K562 (cell line): ENCODE results near the gene DOCK3. TPM values are rescaled to one million over a fixed set of nuclear protein-coding genes. Genes with fewer than 3 reads are reported as not detected.

ENCODE experiments used
- ATAC-seq: fragments of 200-7000 bp; cut with Tn5 transposase; 3 replicates; pipeline ENCODE4 v1.9.1; 2020; ENCODE audit warnings: moderate library complexity
- BruUV-seq: library from RNA; stranded (reverse); fragments of 400-500 nt; replicated peaks from 2 replicates; lab custom pipeline; 2021; lab: Mats Ljungman, UMichigan
- CTCF ChIA-PET: fragments of 300-600 bp; formaldehyde crosslinking; extraction: SDS; loops from one replicate; lab custom pipeline; 2021; ENCODE audit warnings: low intra/inter-chr PET ratio; lab: Yijun Ruan, JAX
- POLR2A ChIA-PET: fragments of 300-600, 350-650 bp; sonication (Branson Sonifier 250); formaldehyde crosslinking; extraction: SDS; loops from one replicate; lab custom pipeline; 2021; ENCODE audit warnings: antibody characterized with exemption, inconsistent platforms; lab: Yijun Ruan, JAX
- DNase-seq, 4 experiments: peaks; one replicate each; pipeline versions ENCODE4 v3.0.0 to v3.0.0-alpha.2; 2011 to 2018; ENCODE audit warnings: low spot score in 3 of 4, mixed read lengths in 3 of 4; ENCODE audit errors: extremely low read depth in 1 of 4
- FAIRE-seq: peaks from 2 replicates; lab custom pipeline; 2011; peaks lifted over from hg19 to GRCh38; lab: Jason Lieb, UNC
- H2AFZ ChIP-seq: 2 replicates; pipeline ENCODE4 v1.6.0; 2011; ENCODE audit warnings: low read depth, low read length, control low read depth, inconsistent platforms
- H3K27ac ChIP-seq: fragments of 200-600 bp; 3 replicates; pipeline ENCODE4 v1.8.0; 2011; ENCODE audit warnings: low read depth, mild to moderate bottlenecking, control low read depth, inconsistent platforms, low read length, moderate library complexity, mixed read lengths; ENCODE audit errors: extremely low read depth
- H3K27me3 ChIP-seq, 2 experiments: fragments of 300-600 bp in 1 of 2; 2 replicates in 1 of 2; 3 replicates in 1 of 2; pipeline versions ENCODE4 v1.6.0 to v1.8.0; 2011; ENCODE audit warnings: inconsistent platforms in 2 of 2, low read length in 2 of 2, mild to moderate bottlenecking in 1 of 2, mixed read lengths in 1 of 2, moderate library complexity in 1 of 2; ENCODE audit not compliant: control insufficient read depth in 2 of 2, insufficient read depth in 2 of 2
- H3K36me3 ChIP-seq: fragments of 300-600 bp; 3 replicates; pipeline ENCODE4 v1.8.0; 2011; ENCODE audit warnings: mild to moderate bottlenecking, low read length, inconsistent platforms; ENCODE audit not compliant: control insufficient read depth, insufficient read depth
- H3K4me1 ChIP-seq, 2 experiments: fragments of 200-600 bp in 1 of 2; replicated peaks in 1 of 2; 2 replicates in 1 of 2; 3 replicates in 1 of 2; pipeline versions ENCODE4 v1.5.1 to v1.8.0; 2011; ENCODE audit warnings: inconsistent platforms in 2 of 2, low read length in 2 of 2, mild to moderate bottlenecking in 1 of 2, mixed read lengths in 1 of 2, moderate library complexity in 1 of 2; ENCODE audit not compliant: control insufficient read depth in 2 of 2, insufficient read depth in 2 of 2
- H3K4me2 ChIP-seq: 2 replicates; pipeline ENCODE4 v1.6.1; 2011; ENCODE audit warnings: low read length, control low read depth, inconsistent platforms, mixed read lengths; ENCODE audit not compliant: insufficient read depth
- H3K4me3 ChIP-seq: fragments of 200-600 bp; sonication (generic), shearing (Covaris generic); 2 replicates; pipeline ENCODE4 v1.5.1; 2016; ENCODE audit warnings: control low read depth, inconsistent platforms
- H3K79me2 ChIP-seq: fragments of 200-600 bp; 3 replicates; pipeline ENCODE4 v1.8.0; 2011; ENCODE audit warnings: low read length, inconsistent platforms; ENCODE audit not compliant: control insufficient read depth, insufficient read depth
- H3K9ac ChIP-seq, 2 experiments: 2 replicates each; pipeline versions ENCODE4 v1.6.0 to v1.6.1; 2011; ENCODE audit warnings: low read depth in 2 of 2, low read length in 2 of 2, control low read depth in 1 of 2, inconsistent platforms in 1 of 2, mild to moderate bottlenecking in 1 of 2, mixed read lengths in 1 of 2; ENCODE audit not compliant: insufficient read depth in 1 of 2
- H3K9me1 ChIP-seq: one replicate; pipeline ENCODE4 v1.6.0; 2011; ENCODE audit warnings: inconsistent platforms, mild to moderate bottlenecking, low read length, moderate library complexity; ENCODE audit not compliant: control insufficient read depth, insufficient read depth
- H3K9me3 ChIP-seq: replicated peaks from 2 replicates; pipeline ENCODE4 v1.5.1; 2011; ENCODE audit warnings: low read depth, low read length, inconsistent platforms; ENCODE audit not compliant: control insufficient read depth, insufficient read depth
- H4K20me1 ChIP-seq: replicated peaks from 2 replicates; pipeline ENCODE4 v1.6.1; 2011; ENCODE audit warnings: low read length, inconsistent platforms, mixed read lengths; ENCODE audit not compliant: control insufficient read depth, insufficient read depth
- CHD1 ChIP-seq: fragments of 200-600 bp; sonication (generic); IDR thresholded peaks from one replicate; pipeline ENCODE4 v1.6.1; 2012; ENCODE audit warnings: mild to moderate bottlenecking, moderate library complexity, low read length, inconsistent platforms
- DIDO1 ChIP-seq: fragments of 450-650 bp; IDR thresholded peaks from 2 replicates; pipeline ENCODE4 v1.6.1; 2016; ENCODE audit warnings: low read depth, missing biosample characterization, missing genetic modification characterization
- ELF1 ChIP-seq: fragments of 200-800 bp; sonication (Bioruptor generic); IDR thresholded peaks from 2 replicates; pipeline ENCODE4 v1.6.1; 2016; ENCODE audit warnings: missing genetic modification characterization, missing compliant biosample characterization
- GATAD2A ChIP-seq: fragments of 450-650 bp; IDR thresholded peaks from 2 replicates; pipeline ENCODE4 v1.6.1; 2017
- ILK ChIP-seq: fragments of 450-650 bp; IDR thresholded peaks from 2 replicates; pipeline ENCODE4 v1.6.1; 2016; ENCODE audit warnings: missing genetic modification characterization, low read depth, mild to moderate bottlenecking, missing compliant biosample characterization, moderate library complexity, borderline replicate concordance
- KLF6 ChIP-seq: fragments of 250-450 bp; sonication (Bioruptor Pico); IDR thresholded peaks from 2 replicates; pipeline ENCODE4 v1.4.0; 2020; ENCODE audit warnings: mild to moderate bottlenecking, moderate library complexity, borderline replicate concordance
- NR3C1 ChIP-seq: sonication (generic); formaldehyde crosslinking; IDR thresholded peaks from 2 replicates; pipeline ENCODE4 v1.8.1; 2022; ENCODE audit warnings: missing genetic modification reagents
- RBM39 ChIP-seq: fragments of 200-400 bp; formaldehyde crosslinking; optimal IDR thresholded peaks from 2 replicates; pipeline ENCODE3; 2018; ENCODE audit warnings: low read depth, low read length
- SMAD1 ChIP-seq: fragments of 150-350 bp; IDR thresholded peaks from 2 replicates; pipeline ENCODE4 v1.6.1; 2014; ENCODE audit warnings: low read length, low read depth; ENCODE audit not compliant: partially characterized antibody
- TAL1 ChIP-seq: fragments of 450-650 bp; IDR thresholded peaks from 2 replicates; pipeline ENCODE4 v1.6.1; 2016; ENCODE audit warnings: mild to moderate bottlenecking
- TBL1XR1 ChIP-seq, 2 experiments: IDR thresholded peaks; 2 replicates each; pipeline ENCODE4 v1.6.1; 2012; ENCODE audit warnings: improper control_type of control experiment in 2 of 2, low read length in 2 of 2, mild to moderate bottlenecking in 1 of 2
- ZFX ChIP-seq: sonication (generic); formaldehyde crosslinking; IDR thresholded peaks from 2 replicates; pipeline ENCODE4 v1.8.0; 2022; ENCODE audit warnings: mild to moderate bottlenecking, missing genetic modification reagents, moderate library complexity
- ZNF174 ChIP-seq: fragments of 250-450 bp; sonication (Bioruptor Pico); IDR thresholded peaks from 2 replicates; pipeline ENCODE4 v1.4.0; 2020; ENCODE audit warnings: mild to moderate bottlenecking
- ZNF175 ChIP-seq: fragments of 200-800 bp; sonication (Bioruptor generic); IDR thresholded peaks from 2 replicates; pipeline ENCODE4 v1.6.1; 2016; ENCODE audit warnings: low read depth, mild to moderate bottlenecking, missing genetic modification characterization, missing compliant biosample characterization
- ZNF217 ChIP-seq: sonication (generic); formaldehyde crosslinking; IDR thresholded peaks from 2 replicates; pipeline ENCODE4 v1.8.0; 2022; ENCODE audit warnings: mild to moderate bottlenecking, missing genetic modification reagents
- ZNF24 ChIP-seq: fragments of 450-650 bp; IDR thresholded peaks from 2 replicates; pipeline ENCODE4 v1.6.1; 2016
- ZNF76 ChIP-seq: fragments of 250-450 bp; sonication (Bioruptor Pico); IDR thresholded peaks from 2 replicates; pipeline ENCODE4 v1.4.0; 2020; ENCODE audit warnings: mild to moderate bottlenecking, moderate library complexity, borderline replicate concordance
- WGBS: fragments of 100-300 bp; shearing (Covaris generic); methylation state at CpG from one replicate; pipeline ENCODE4 v1.1.6; 2016; ENCODE audit warnings: low coverage, mixed read lengths; ENCODE audit not compliant: insufficient coverage; ENCODE audit errors: missing lambda C conversion rate; 5-methylcytosine and 5-hydroxymethylcytosine counted together
- in situ Hi-C: fragments of 300-500 bp; cut with MboI; formaldehyde crosslinking; loops from 4 replicates; pipeline ENCODE4 v1.15.0; 2018; ENCODE audit warnings: inconsistent platforms, mixed read lengths
- intact Hi-C: fragments of 100-400 bp; cut with micrococcal nuclease; formaldehyde crosslinking; loops from 2 replicates; pipeline ENCODE4 v1.14.2; 2022
- polyA plus RNA-seq, 8 experiments: library from polyadenylated mRNA; depleted of rRNA in 4 of 8; stranded (reverse) in 5 of 8; unstranded in 3 of 8; fragments of >200 nt; fragmentation: Nextera tagmentation in 2 of 8; fragmentation: Illumina TruSeq in 1 of 8; extraction: Ambion mirVana in 2 of 8; extraction: Trizol in 1 of 8; gene quantifications; 2 replicates each; pipeline versions ENCODE4 v1.2.1 to v1.2.3, GENCODE V29; 2011 to 2014; ENCODE audit warnings: inconsistent platforms in 1 of 8, missing spikeins in 1 of 8
- total RNA-seq, 7 experiments: library from RNA; depleted of rRNA in 6 of 7; stranded (reverse); fragments of >200 nt in 6 of 7; fragmentation: Illumina TruSeq in 2 of 7; extraction: Trizol in 2 of 7; gene quantifications; 2 replicates each; pipeline versions ENCODE4 v1.2.1 to v1.2.3, GENCODE V29; 2011 to 2021; ENCODE audit warnings: low replicate concordance in 1 of 7
- TF ChIP-seq, protein P1 (sequence below): sonication (generic); formaldehyde crosslinking; IDR thresholded peaks from 2 replicates; pipeline ENCODE4 v1.8.1; 2022; ENCODE audit warnings: missing genetic modification reagents

DOCK3 gene
- total and polyA plus RNA-seq, 9 of the 15 experiments (the other 6 are each of a cell fraction or from before 2014, with no cell fraction given) = under 0.01 to 0.03 (median 0.01) TPM; not detected in 4

DNA sequence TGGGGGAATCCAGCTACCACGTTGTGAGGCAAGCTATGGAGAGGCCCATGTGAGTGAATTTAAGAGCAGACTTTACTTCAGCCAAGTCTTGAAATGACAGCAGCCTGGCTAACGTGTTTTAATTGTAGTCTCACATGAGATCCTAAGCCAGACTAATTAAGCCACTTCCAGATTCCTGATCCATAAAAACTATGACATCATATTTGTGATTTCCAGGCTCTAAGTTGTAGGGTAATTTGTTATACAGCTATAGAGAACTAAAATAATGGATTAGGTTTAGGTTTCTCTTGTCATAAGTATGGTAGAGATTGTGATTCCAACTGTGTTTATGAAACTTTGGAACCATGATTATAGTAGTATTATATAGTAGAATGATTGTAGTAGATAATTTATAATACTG is 329.5 kb downstream of the DOCK3 start:
- no TSS peak for BruUV-seq
- POLR2A ChIA-PET = no interaction called here
- H3K9ac ChIP-seq = no peak overlapping the region
- H3K9me3 ChIP-seq = no peaks in the 10 kb centered on the region
- H3K27me3 ChIP-seq = no peaks in the 10 kb centered on the region
- TF ChIP-seq CHD1 = no peak
- no peak for TF ChIP-seq GATAD2A
- no peak for TF ChIP-seq ZNF174 (CRISPR knock-in tag)
- TF ChIP-seq NR3C1 (CRISPR knock-in tag) = no peak
- TF ChIP-seq ZNF76 (CRISPR knock-in tag) = no peak
- no peak for TF ChIP-seq TBL1XR1 (IDR thresholded peaks at IDR 0.05; ENCODE audit: low read length in 2 of 2)
- TF ChIP-seq, all 486 proteins: peak for 0
- no peaks in the 10 kb centered on the region for H3K36me3 ChIP-seq
- no peak for FAIRE-seq
- intact Hi-C loops (no loop called here), in situ Hi-C loops (no loop called here)
- H3K9me1 ChIP-seq = no peaks in the 10 kb centered on the region
- no peaks in the 10 kb centered on the region for H3K79me2 ChIP-seq
- CTCF ChIA-PET = no interaction called here
- no peak for DNase-seq
- H3K4me3 ChIP-seq = no peak overlapping the region
- no peak overlapping the region for H2AFZ ChIP-seq
- no peak for ATAC-seq
- no peaks in the 10 kb centered on the region for H3K4me1 ChIP-seq
- no peak overlapping the region for H3K27ac ChIP-seq
- WGBS = 0% methylated on average over 2 of the region's 2 CpGs
- no peak overlapping the region for H3K4me2 ChIP-seq
- H4K20me1 ChIP-seq = no peaks in the 10 kb centered on the region

DNA sequence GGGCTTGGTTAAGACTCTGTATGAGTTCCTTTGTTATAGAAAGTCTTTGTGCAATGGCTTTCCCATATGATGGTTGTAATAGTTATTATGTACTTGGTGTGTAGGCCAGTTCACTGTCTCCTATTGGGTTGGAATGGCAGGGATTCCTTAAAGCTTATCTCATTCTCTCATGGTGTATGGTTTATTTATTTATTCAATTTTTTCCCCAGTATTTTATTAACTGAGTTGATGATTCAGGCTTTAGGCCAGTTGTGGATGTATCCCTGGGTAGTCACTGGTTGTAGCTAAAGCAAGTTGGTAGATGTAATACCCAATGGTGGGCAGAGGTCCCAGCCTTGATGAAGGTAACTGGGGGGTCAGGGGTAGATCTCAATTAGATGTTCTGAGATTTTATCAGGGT is 349.4 kb downstream of the DOCK3 start:
- ChIA-PET CTCF (no interaction called here), POLR2A (no interaction called here)
- no peaks in the 10 kb centered on the region for H3K36me3 ChIP-seq
- no TSS peak for BruUV-seq
- no peak overlapping the region for H3K4me2 ChIP-seq
- DNase-seq (no peak), FAIRE-seq (no peak), ATAC-seq (no peak)
- no peak overlapping the region for H2AFZ ChIP-seq
- no peak overlapping the region for H3K27ac ChIP-seq
- H3K27me3 ChIP-seq = no peaks in the 10 kb centered on the region
- H3K4me1 ChIP-seq = no peaks in the 10 kb centered on the region; a peak in 1 of 5 replicates
- in situ Hi-C loops (no loop called here), intact Hi-C loops (no loop called here)
- H3K9me1 ChIP-seq = no peaks in the 10 kb centered on the region
- H4K20me1 ChIP-seq = no peaks in the 10 kb centered on the region
- no peak overlapping the region for H3K4me3 ChIP-seq
- no peaks in the 10 kb centered on the region for H3K9me3 ChIP-seq
- H3K9ac ChIP-seq = no peak overlapping the region
- no peaks in the 10 kb centered on the region for H3K79me2 ChIP-seq
- TF ChIP-seq ZNF217 (CRISPR knock-in tag) (no peak), ILK (no peak), ZNF175 (CRISPR knock-in tag) (no peak), ZNF24 (no peak), ZFX (no peak), ELF1 (tag) (no peak), SMAD1 (no peak), TAL1 (no peak), RBM39 (no peak), DIDO1 (no peak), KLF6 (CRISPR knock-in tag) (no peak)
- TF ChIP-seq, protein P1, sequence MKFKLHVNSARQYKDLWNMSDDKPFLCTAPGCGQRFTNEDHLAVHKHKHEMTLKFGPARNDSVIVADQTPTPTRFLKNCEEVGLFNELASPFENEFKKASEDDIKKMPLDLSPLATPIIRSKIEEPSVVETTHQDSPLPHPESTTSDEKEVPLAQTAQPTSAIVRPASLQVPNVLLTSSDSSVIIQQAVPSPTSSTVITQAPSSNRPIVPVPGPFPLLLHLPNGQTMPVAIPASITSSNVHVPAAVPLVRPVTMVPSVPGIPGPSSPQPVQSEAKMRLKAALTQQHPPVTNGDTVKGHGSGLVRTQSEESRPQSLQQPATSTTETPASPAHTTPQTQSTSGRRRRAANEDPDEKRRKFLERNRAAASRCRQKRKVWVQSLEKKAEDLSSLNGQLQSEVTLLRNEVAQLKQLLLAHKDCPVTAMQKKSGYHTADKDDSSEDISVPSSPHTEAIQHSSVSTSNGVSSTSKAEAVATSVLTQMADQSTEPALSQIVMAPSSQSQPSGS (CRISPR knock-in tag) = no peak
